OCI-LY1 (cell line): ENCODE measurements around the gene PROCR.

Experiments
- EZH2 ChIP-seq: fragments of 200-600 bp; sonication (generic), shearing (Covaris generic); IDR thresholded peaks from 2 replicates; pipeline ENCODE4 v1.8.0; 2017; ENCODE audit warnings: borderline replicate concordance, mixed run types, mild to moderate bottlenecking, antibody characterized with exemption, low read length, moderate library complexity, mixed read lengths
- TF ChIP-seq, protein P1 (sequence below): fragments of 200-600 bp; sonication (generic), shearing (Covaris generic); IDR thresholded peaks from 2 replicates; pipeline ENCODE4 v1.5.1; 2017; ENCODE audit warnings: mild to moderate bottlenecking, antibody characterized with exemption, low read length, moderate library complexity, mixed read lengths

- TF ChIP-seq, protein P1, sequence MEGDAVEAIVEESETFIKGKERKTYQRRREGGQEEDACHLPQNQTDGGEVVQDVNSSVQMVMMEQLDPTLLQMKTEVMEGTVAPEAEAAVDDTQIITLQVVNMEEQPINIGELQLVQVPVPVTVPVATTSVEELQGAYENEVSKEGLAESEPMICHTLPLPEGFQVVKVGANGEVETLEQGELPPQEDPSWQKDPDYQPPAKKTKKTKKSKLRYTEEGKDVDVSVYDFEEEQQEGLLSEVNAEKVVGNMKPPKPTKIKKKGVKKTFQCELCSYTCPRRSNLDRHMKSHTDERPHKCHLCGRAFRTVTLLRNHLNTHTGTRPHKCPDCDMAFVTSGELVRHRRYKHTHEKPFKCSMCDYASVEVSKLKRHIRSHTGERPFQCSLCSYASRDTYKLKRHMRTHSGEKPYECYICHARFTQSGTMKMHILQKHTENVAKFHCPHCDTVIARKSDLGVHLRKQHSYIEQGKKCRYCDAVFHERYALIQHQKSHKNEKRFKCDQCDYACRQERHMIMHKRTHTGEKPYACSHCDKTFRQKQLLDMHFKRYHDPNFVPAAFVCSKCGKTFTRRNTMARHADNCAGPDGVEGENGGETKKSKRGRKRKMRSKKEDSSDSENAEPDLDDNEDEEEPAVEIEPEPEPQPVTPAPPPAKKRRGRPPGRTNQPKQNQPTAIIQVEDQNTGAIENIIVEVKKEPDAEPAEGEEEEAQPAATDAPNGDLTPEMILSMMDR: no peak
- no peak for TF ChIP-seq EZH2
Observed at GRCh38 chr20:35180266-35180665, 8.4 kb downstream of the PROCR start.
